CD14-positive monocyte (primary cell): ENCODE measurements around the gene ST7. TPM values are rescaled to one million over a fixed set of nuclear protein-coding genes. Genes with fewer than 3 reads are reported as not detected.

ENCODE experiments used
- DNase-seq, 3 donors: peaks; one replicate each; pipeline ENCODE4 v3.0.0-alpha.2; 2011 to 2022
- H2AFZ ChIP-seq: 2 replicates; pipeline ENCODE4 v1.6.0; 2012; ENCODE audit warnings: mild to moderate bottlenecking, low read depth, low read length, inconsistent platforms; ENCODE audit not compliant: insufficient read depth, poor library complexity, severe bottlenecking
- H3K27ac ChIP-seq, 2 donors: 1 replicate in 1 of 2; 2 replicates in 1 of 2; pipeline ENCODE4 v1.5.1; 2012 to 2013; ENCODE audit warnings: low read length in 2 of 2, control low read depth in 1 of 2, inconsistent platforms in 1 of 2, low read depth in 1 of 2, mild to moderate bottlenecking in 1 of 2
- H3K27me3 ChIP-seq, 2 donors: one replicate each; pipeline versions ENCODE4 v1.6.0 to v1.6.1; 2011 to 2013; ENCODE audit warnings: low read length in 2 of 2; ENCODE audit not compliant: control insufficient read depth in 2 of 2, insufficient read depth in 2 of 2
- H3K36me3 ChIP-seq, 2 donors: replicated peaks in 1 of 2; 1 replicate in 1 of 2; 2 replicates in 1 of 2; pipeline versions ENCODE4 v1.5.1 to v1.6.1; 2012 to 2013; ENCODE audit warnings: low read length in 2 of 2, control low read depth in 1 of 2, inconsistent platforms in 1 of 2, mild to moderate bottlenecking in 1 of 2; ENCODE audit not compliant: insufficient read depth in 2 of 2, control insufficient read depth in 1 of 2
- H3K4me1 ChIP-seq, 2 donors: 1 replicate in 1 of 2; 2 replicates in 1 of 2; pipeline versions ENCODE4 v1.5.1 to v1.6.1; 2012 to 2013; ENCODE audit warnings: low read length in 2 of 2, control low read depth in 1 of 2, inconsistent platforms in 1 of 2, mild to moderate bottlenecking in 1 of 2, moderate library complexity in 1 of 2; ENCODE audit not compliant: insufficient read depth in 2 of 2, control insufficient read depth in 1 of 2
- H3K4me2 ChIP-seq: replicated peaks from 2 replicates; pipeline ENCODE3; 2012; ENCODE audit warnings: low read length, moderate library complexity, mild to moderate bottlenecking; ENCODE audit not compliant: poor library complexity, severe bottlenecking; ENCODE audit errors: extremely low read depth
- H3K4me3 ChIP-seq, 3 experiments: fragments of 200-600 bp in 1 of 3; sonication (generic) in 1 of 3; replicated peaks in 1 of 3; 1 replicate in 2 of 3; 2 replicates in 1 of 3; pipeline ENCODE4 v1.5.1; 2011 to 2013; ENCODE audit warnings: low read length in 3 of 3, mild to moderate bottlenecking in 3 of 3, control low read depth in 2 of 3, low read depth in 2 of 3, inconsistent platforms in 1 of 3, moderate library complexity in 1 of 3
- H3K79me2 ChIP-seq: 2 replicates; pipeline ENCODE4 v1.6.0; 2012; ENCODE audit warnings: mild to moderate bottlenecking, control low read depth, inconsistent platforms, low read length, moderate library complexity; ENCODE audit not compliant: insufficient read depth
- H3K9ac ChIP-seq: 2 replicates; pipeline ENCODE4 v1.6.0; 2017; ENCODE audit warnings: low read length, mild to moderate bottlenecking; ENCODE audit not compliant: insufficient read depth, poor library complexity, severe bottlenecking
- H3K9me3 ChIP-seq, 2 donors: replicated peaks in 1 of 2; 1 replicate in 1 of 2; 2 replicates in 1 of 2; pipeline versions ENCODE4 v1.5.1 to v1.6.1; 2012 to 2013; ENCODE audit warnings: low read length in 2 of 2, control low read depth in 1 of 2; ENCODE audit not compliant: control insufficient read depth in 1 of 2, insufficient read depth in 1 of 2
- H4K20me1 ChIP-seq: 2 replicates; pipeline ENCODE4 v1.6.0; 2012; ENCODE audit warnings: mild to moderate bottlenecking, low read length, control low read depth, moderate library complexity; ENCODE audit not compliant: insufficient read depth
- H3K27ac Mint-ChIP-seq, 7 donors: one replicate each; pipeline ENCODE4 v1.8.0; 2020; ENCODE audit warnings: mild to moderate bottlenecking in 7 of 7, mixed read lengths in 7 of 7, moderate library complexity in 6 of 7, inconsistent platforms in 2 of 7
- H3K27me3 Mint-ChIP-seq, 3 donors: one replicate each; pipeline ENCODE4 v1.8.0; 2021 to 2022; ENCODE audit warnings: low read depth in 3 of 3, mild to moderate bottlenecking in 3 of 3, mixed read lengths in 3 of 3, moderate library complexity in 3 of 3, inconsistent platforms in 1 of 3
- H3K36me3 Mint-ChIP-seq, 2 donors: one replicate each; pipeline ENCODE4 v1.8.0; 2020; ENCODE audit warnings: mixed read lengths in 2 of 2, inconsistent platforms in 1 of 2, mild to moderate bottlenecking in 1 of 2
- H3K4me1 Mint-ChIP-seq: one replicate; pipeline ENCODE4 v1.8.0; 2020; ENCODE audit warnings: mild to moderate bottlenecking, mixed read lengths
- H3K4me3 Mint-ChIP-seq, 2 donors: one replicate each; pipeline ENCODE4 v1.8.0; 2020; ENCODE audit warnings: mild to moderate bottlenecking in 2 of 2, mixed read lengths in 2 of 2, moderate library complexity in 1 of 2
- H3K9me3 Mint-ChIP-seq, 7 donors: one replicate each; pipeline ENCODE4 v1.8.0; 2020 to 2022; ENCODE audit warnings: mixed read lengths in 7 of 7, mild to moderate bottlenecking in 6 of 7, moderate library complexity in 6 of 7, inconsistent platforms in 2 of 7
- WGBS: methylation state at CpG from one replicate; pipeline ENCODE4 v1.1.5; 2013; ENCODE audit warnings: missing lambda C conversion rate; ENCODE audit not compliant: insufficient coverage; 5-methylcytosine and 5-hydroxymethylcytosine counted together
- intact Hi-C, 2 donors: fragments of 100-400 bp; cut with micrococcal nuclease; formaldehyde crosslinking; loops; one replicate each; pipeline versions ENCODE4 v1.15.0 to v1.15.1; 2023
- polyA plus RNA-seq, 3 donors: library from polyadenylated mRNA; depleted of rRNA in 1 of 3; unstranded in 2 of 3; stranded (reverse) in 1 of 3; fragments of 300-500 nt in 2 of 3; fragments of >200 nt in 1 of 3; fragmentation: Illumina TruSeq in 2 of 3; gene quantifications; 1 replicate in 2 of 3; 2 replicates in 1 of 3; pipeline ENCODE4 v1.2.3, GENCODE V29; 2012 to 2021
- TF ChIP-seq, protein P1 (sequence below): fragments of 200-600 bp; IDR thresholded peaks from one replicate; pipeline ENCODE4 v1.8.0; 2022; ENCODE audit warnings: antibody characterized with exemption, mild to moderate bottlenecking

Gene ST7
- polyA plus RNA-seq, 3 donors: 3.6 to 5.5 (median 4.1) TPM

DNA sequence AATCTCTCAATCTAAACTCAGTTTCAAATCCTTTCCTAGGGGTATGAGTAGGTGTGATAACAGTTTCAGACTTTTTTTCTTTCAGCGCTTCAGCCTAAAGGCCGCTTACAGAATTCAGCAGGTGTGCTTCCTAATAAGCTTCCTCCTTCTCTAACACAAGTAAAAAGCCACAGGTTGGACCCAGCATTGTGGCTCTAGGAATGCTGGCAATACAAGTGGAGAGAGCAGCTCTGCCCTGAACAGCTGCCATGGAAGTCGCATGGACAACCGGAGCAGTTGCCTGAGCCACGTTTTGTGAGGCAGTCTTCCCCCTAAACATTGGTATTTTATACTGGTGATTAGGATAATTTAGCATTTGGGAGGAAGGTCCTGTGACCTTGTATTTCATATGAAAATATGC lies 83.5 kb downstream of the ST7 start:
- no peak overlapping the region for H3K27ac Mint-ChIP-seq
- intact Hi-C loops: no loop called here

DNA sequence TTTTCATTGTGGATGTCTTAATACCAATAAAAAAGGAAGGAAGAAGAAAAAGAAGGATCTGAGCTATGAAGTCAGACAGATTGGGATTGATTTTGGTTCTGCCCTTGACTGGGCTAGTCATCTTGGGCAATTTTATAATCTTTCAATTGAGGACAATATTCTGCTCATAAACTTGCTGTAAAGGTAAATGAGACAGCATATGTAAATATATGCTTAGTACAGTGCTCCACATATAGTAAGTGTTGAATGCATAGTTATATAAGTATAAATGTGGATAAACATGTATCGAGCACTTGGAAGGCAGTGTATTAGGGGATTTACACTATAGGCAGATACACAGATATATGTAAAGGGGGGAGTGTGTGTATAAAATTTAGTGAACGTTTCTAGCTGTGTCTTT lies 85.1 kb downstream of the ST7 start:
- Histone ChIP-seq H4K20me1 (no peaks in the 10 kb centered on the region), H2AFZ (no peak overlapping the region), H3K4me3 (no peak overlapping the region), H3K27me3 (no peaks in the 10 kb centered on the region), H3K4me2 (no peak overlapping the region), H3K36me3 (no peaks in the 10 kb centered on the region), H3K4me1 (no peaks in the 10 kb centered on the region), H3K79me2 (no peaks in the 10 kb centered on the region), H3K27ac (no peak overlapping the region), H3K9ac (no peak overlapping the region), H3K9me3 (no peaks in the 10 kb centered on the region)
- 100% methylated on average over 1 of the region's 2 CpGs for WGBS
- intact Hi-C loops: no loop called here
- Mint-ChIP-seq H3K27ac (no peak overlapping the region), H3K36me3 (no peaks in the 10 kb centered on the region), H3K27me3 (no peaks in the 10 kb centered on the region), H3K9me3 (peaks cover 0 to 4% (median 0%) of the 10 kb centered on the region in 7 donors), H3K4me1 (peaks cover 22% of the 10 kb centered on the region), H3K4me3 (no peak overlapping the region)
- TF ChIP-seq, protein P1, sequence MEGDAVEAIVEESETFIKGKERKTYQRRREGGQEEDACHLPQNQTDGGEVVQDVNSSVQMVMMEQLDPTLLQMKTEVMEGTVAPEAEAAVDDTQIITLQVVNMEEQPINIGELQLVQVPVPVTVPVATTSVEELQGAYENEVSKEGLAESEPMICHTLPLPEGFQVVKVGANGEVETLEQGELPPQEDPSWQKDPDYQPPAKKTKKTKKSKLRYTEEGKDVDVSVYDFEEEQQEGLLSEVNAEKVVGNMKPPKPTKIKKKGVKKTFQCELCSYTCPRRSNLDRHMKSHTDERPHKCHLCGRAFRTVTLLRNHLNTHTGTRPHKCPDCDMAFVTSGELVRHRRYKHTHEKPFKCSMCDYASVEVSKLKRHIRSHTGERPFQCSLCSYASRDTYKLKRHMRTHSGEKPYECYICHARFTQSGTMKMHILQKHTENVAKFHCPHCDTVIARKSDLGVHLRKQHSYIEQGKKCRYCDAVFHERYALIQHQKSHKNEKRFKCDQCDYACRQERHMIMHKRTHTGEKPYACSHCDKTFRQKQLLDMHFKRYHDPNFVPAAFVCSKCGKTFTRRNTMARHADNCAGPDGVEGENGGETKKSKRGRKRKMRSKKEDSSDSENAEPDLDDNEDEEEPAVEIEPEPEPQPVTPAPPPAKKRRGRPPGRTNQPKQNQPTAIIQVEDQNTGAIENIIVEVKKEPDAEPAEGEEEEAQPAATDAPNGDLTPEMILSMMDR: no peak
- no peak for DNase-seq

More for the DNA sequence above, 83.5 kb downstream of the ST7 start:
- Histone ChIP-seq H3K27ac (no peak overlapping the region), H3K4me3 (no peak overlapping the region), H3K9ac (no peak overlapping the region), H2AFZ (no peak overlapping the region), H3K36me3 (no peaks in the 10 kb centered on the region), H3K79me2 (no peaks in the 10 kb centered on the region), H4K20me1 (no peaks in the 10 kb centered on the region), H3K4me1 (no peaks in the 10 kb centered on the region), H3K4me2 (no peak overlapping the region), H3K9me3 (no peaks in the 10 kb centered on the region), H3K27me3 (no peaks in the 10 kb centered on the region)
- Mint-ChIP-seq H3K36me3 (no peaks in the 10 kb centered on the region), H3K27me3 (no peaks in the 10 kb centered on the region), H3K9me3 (peaks cover 0 to 4% (median 0%) of the 10 kb centered on the region in 7 donors), H3K4me3 (no peak overlapping the region), H3K4me1 (peaks cover 18% of the 10 kb centered on the region)
- DNase-seq: no peak
- 100% methylated on average over 2 of the region's 5 CpGs for WGBS
- TF ChIP-seq, protein P1: no peak
